ENCODE measurements around the gene DLEC1. TPM values are rescaled to one million over a fixed set of nuclear protein-coding genes. Genes with fewer than 3 reads are reported as not detected.

The DLEC1 gene
- total RNA-seq, 2 donors from 2014 or later, result 0.29 to 0.82 TPM

GRCh38 chr3:38111201-38111600 lies 72.2 kb downstream of the DLEC1 start:
- intact Hi-C loops (cut with DNase I), result loop anchor here (10.0 kb wide), 1 partner anchor 364 kb away; no protein-coding TSS in a partner anchor
- ATAC-seq (no peak), DNase-seq (no peak)

- intact Hi-C loops (cut with DNase I), result loop anchor here (10.0 kb wide), 1 partner anchor 363 kb away; no protein-coding TSS in a partner anchor
- no peak for DNase-seq
- no peak for ATAC-seq
Observed at GRCh38 chr3:38111696-38112377, 72.8 kb downstream of the DLEC1 start.

GRCh38 chr3:38112378-38112761 lies 73.4 kb downstream of the DLEC1 start:
- intact Hi-C loops (cut with DNase I), result loop anchor here (10.0 kb wide), 1 partner anchor 362 kb away; no protein-coding TSS in a partner anchor
- ATAC-seq (no peak), DNase-seq (no peak)

- DNase-seq (no peak), ATAC-seq (no peak)
- intact Hi-C loops (cut with DNase I), result loop anchor here (10.0 kb wide), 1 partner anchor 361 kb away; no protein-coding TSS in a partner anchor
Observed at GRCh38 chr3:38114052-38114874, 75.3 kb downstream of the DLEC1 start.

- intact Hi-C loops (cut with DNase I), result loop anchor here (5.0 to 10.0 kb wide), 2 partner anchors 232 to 360 kb away; partner anchors contain the start of gene XYLB (in 1 of the 2)
- ATAC-seq, result no peak
- DNase-seq, result no peak
Observed at GRCh38 chr3:38114875-38115644, 76.1 kb downstream of the DLEC1 start.

GRCh38 chr3:38115645-38116427 lies 76.8 kb downstream of the DLEC1 start:
- ATAC-seq, result no peak
- DNase-seq, result no peak
- intact Hi-C loops (cut with DNase I), result loop anchor here (5.0 to 10.0 kb wide), 2 partner anchors 231 to 359 kb away; partner anchors contain the start of gene XYLB (in 1 of the 2)

GRCh38 chr3:38116471-38117162 lies 77.6 kb downstream of the DLEC1 start:
- ATAC-seq, result peak in 1 of 2 donors; percentile 3
- no peak for DNase-seq
- intact Hi-C loops (cut with DNase I), result loop anchor here (5.0 to 10.0 kb wide), 2 partner anchors 231 to 358 kb away; partner anchors contain the start of gene XYLB (in 1 of the 2)

- ATAC-seq, result peak; percentile 43 to 52
- intact Hi-C loops (cut with DNase I), result loop anchor here (5.0 to 10.0 kb wide), 2 partner anchors 230 to 358 kb away; partner anchors contain the start of gene XYLB (in 1 of the 2)
- no peak for DNase-seq
Observed at GRCh38 chr3:38117163-38117716, 78.2 kb downstream of the DLEC1 start.

- DNase-seq, result peak; percentile 66
- ATAC-seq, result peak; percentile 62 to 71
- intact Hi-C loops (cut with DNase I), result loop anchor here (5.0 to 10.0 kb wide), 2 partner anchors 229 to 357 kb away; partner anchors contain the start of gene XYLB (in 1 of the 2)
Observed at GRCh38 chr3:38117748-38118420, 78.9 kb downstream of the DLEC1 start.

GRCh38 chr3:38118421-38119247 lies 79.6 kb downstream of the DLEC1 start:
- no peak for ATAC-seq
- intact Hi-C loops (cut with DNase I), result loop anchor here (5.0 to 10.0 kb wide), 2 partner anchors 229 to 356 kb away; partner anchors contain the start of gene XYLB (in 1 of the 2)
- no peak for DNase-seq

- DNase-seq, result no peak
- no peak for ATAC-seq
- intact Hi-C loops (cut with DNase I), result loop anchor here (5.0 to 10.0 kb wide), 2 partner anchors 228 to 356 kb away; partner anchors contain the start of gene XYLB (in 1 of the 2)
Observed at GRCh38 chr3:38119248-38119544, 80.2 kb downstream of the DLEC1 start.

- DNase-seq (no peak), ATAC-seq (no peak)
- intact Hi-C loops (cut with DNase I), result loop anchor here (5.0 to 10.0 kb wide), 2 partner anchors 227 to 355 kb away; partner anchors contain the start of gene XYLB (in 1 of the 2)
Observed at GRCh38 chr3:38119821-38120692, 81.0 kb downstream of the DLEC1 start.

- DNase-seq, result no peak
- intact Hi-C loops (cut with DNase I), result no loop called here
Observed at GRCh38 chr3:38120693-38121450, 81.9 kb downstream of the DLEC1 start.

GRCh38 chr3:38121451-38121831 lies 82.4 kb downstream of the DLEC1 start:
- no peak for DNase-seq
- no peak for ATAC-seq
- intact Hi-C loops (cut with DNase I), result no loop called here

More at GRCh38 chr3:38120693-38121450, 81.9 kb downstream of the DLEC1 start:
- no peak for ATAC-seq

All from left cardiac atrium (tissue), 4 donors.